WTC11 (cell line): ENCODE data around the gene EFCAB8.

Source experiments
- CREB1 ChIP-seq: sonication (generic); formaldehyde crosslinking; IDR thresholded peaks from 2 replicates; pipeline ENCODE4 v1.8.0; 2023; ENCODE audit warnings: mild to moderate bottlenecking, missing genetic modification reagents
- CREM ChIP-seq: sonication (generic); formaldehyde crosslinking; IDR thresholded peaks from 2 replicates; pipeline ENCODE4 v1.8.1; 2022; ENCODE audit warnings: mild to moderate bottlenecking, missing genetic modification reagents, moderate library complexity
- CTCF ChIP-seq: fragments of 200-600 bp; IDR thresholded peaks from 2 replicates; pipeline ENCODE4 v1.8.0; 2022; ENCODE audit warnings: antibody characterized with exemption
- ETV6 ChIP-seq: sonication (generic); formaldehyde crosslinking; IDR thresholded peaks from 2 replicates; pipeline ENCODE4 v1.8.1; 2022; ENCODE audit warnings: mild to moderate bottlenecking, missing genetic modification reagents
- FOXP4 ChIP-seq: sonication (generic); formaldehyde crosslinking; IDR thresholded peaks from 2 replicates; pipeline ENCODE4 v1.8.0; 2022; ENCODE audit warnings: mild to moderate bottlenecking, missing genetic modification reagents
- MAX ChIP-seq: sonication (generic); formaldehyde crosslinking; IDR thresholded peaks from 2 replicates; pipeline ENCODE4 v1.8.0; 2022; ENCODE audit warnings: mild to moderate bottlenecking, missing genetic modification reagents
- MYBL2 ChIP-seq: sonication (generic); formaldehyde crosslinking; IDR thresholded peaks from 2 replicates; pipeline ENCODE4 v1.8.1; 2023; ENCODE audit warnings: mild to moderate bottlenecking, moderate library complexity, missing genetic modification reagents
- NR2C2 ChIP-seq: sonication (generic); formaldehyde crosslinking; IDR thresholded peaks from 2 replicates; pipeline ENCODE4 v1.8.0; 2022; ENCODE audit warnings: mild to moderate bottlenecking, missing genetic modification reagents
- NR3C1 ChIP-seq: sonication (generic); formaldehyde crosslinking; conservative IDR thresholded peaks from 2 replicates; pipeline ENCODE4 v1.8.1; 2023; ENCODE audit warnings: low read depth, mild to moderate bottlenecking, missing genetic modification reagents
- SMAD4 ChIP-seq: sonication (generic); formaldehyde crosslinking; IDR thresholded peaks from 2 replicates; pipeline ENCODE4 v1.8.0; 2022; ENCODE audit warnings: mild to moderate bottlenecking, missing genetic modification reagents
- ZNF121 ChIP-seq: sonication (generic); formaldehyde crosslinking; IDR thresholded peaks from 2 replicates; pipeline ENCODE4 v1.8.0; 2023; ENCODE audit warnings: missing genetic modification reagents
- ZNF138 ChIP-seq: sonication (generic); formaldehyde crosslinking; conservative IDR thresholded peaks from 2 replicates; pipeline ENCODE4 v1.8.1; 2022; ENCODE audit warnings: mild to moderate bottlenecking, moderate library complexity, missing genetic modification reagents
- ZNF263 ChIP-seq: sonication (generic); formaldehyde crosslinking; IDR thresholded peaks from 2 replicates; pipeline ENCODE4 v1.8.1; 2022; ENCODE audit warnings: low read depth, mild to moderate bottlenecking, moderate library complexity, missing genetic modification reagents

GRCh38 chr20:32997431-32997830, 138.7 kb downstream of the EFCAB8 start:
- no peak for TF ChIP-seq CTCF
- TF ChIP-seq CREM (CRISPR knock-in tag): no peak
- no peak for TF ChIP-seq NR2C2 (CRISPR knock-in tag)
- TF ChIP-seq MAX (CRISPR knock-in tag): no peak
- no peak for TF ChIP-seq ZNF263 (CRISPR knock-in tag)
- TF ChIP-seq ZNF138 (CRISPR knock-in tag): no peak
- TF ChIP-seq CREB1 (CRISPR knock-in tag): no peak
- no peak for TF ChIP-seq FOXP4
- TF ChIP-seq ZNF121 (CRISPR knock-in tag): no peak
- no peak for TF ChIP-seq NR3C1 (CRISPR knock-in tag)
- no peak for TF ChIP-seq MYBL2
- TF ChIP-seq ETV6 (CRISPR knock-in tag): no peak
- no peak for TF ChIP-seq SMAD4 (CRISPR knock-in tag)
